GM19193 (cell line): ENCODE results near the gene MYOF.

Source experiments
- POLR2A ChIP-seq: IDR thresholded peaks from 4 replicates; pipeline ENCODE4 v1.6.1; 2011; ENCODE audit not compliant: insufficient read depth, insufficient read length; ENCODE audit errors: extremely low read depth

MYOF gene

GRCh38 chr10:93393211-93393610 is 88.9 kb downstream of the MYOF start:
- TF ChIP-seq POLR2A = no peak

DNA sequence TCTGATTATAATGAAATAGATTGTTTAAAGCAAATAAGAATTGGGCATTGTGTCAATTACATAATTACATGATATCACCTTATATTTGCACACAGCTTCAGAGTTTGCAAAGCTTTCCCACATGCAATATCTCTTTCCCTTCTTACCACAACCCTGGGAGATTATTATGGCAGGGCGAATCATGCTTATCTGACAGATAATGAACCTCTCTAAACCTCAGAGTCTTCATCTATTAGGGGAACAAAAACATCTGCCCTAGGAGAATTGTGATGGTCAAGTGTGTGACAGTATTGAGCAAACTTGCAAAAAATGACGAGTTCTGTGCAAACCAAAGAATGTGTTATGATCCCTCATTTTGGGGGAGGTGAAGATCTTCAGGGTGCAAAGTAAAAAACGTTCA is 90.0 kb downstream of the MYOF start:
- TF ChIP-seq POLR2A = no peak

DNA sequence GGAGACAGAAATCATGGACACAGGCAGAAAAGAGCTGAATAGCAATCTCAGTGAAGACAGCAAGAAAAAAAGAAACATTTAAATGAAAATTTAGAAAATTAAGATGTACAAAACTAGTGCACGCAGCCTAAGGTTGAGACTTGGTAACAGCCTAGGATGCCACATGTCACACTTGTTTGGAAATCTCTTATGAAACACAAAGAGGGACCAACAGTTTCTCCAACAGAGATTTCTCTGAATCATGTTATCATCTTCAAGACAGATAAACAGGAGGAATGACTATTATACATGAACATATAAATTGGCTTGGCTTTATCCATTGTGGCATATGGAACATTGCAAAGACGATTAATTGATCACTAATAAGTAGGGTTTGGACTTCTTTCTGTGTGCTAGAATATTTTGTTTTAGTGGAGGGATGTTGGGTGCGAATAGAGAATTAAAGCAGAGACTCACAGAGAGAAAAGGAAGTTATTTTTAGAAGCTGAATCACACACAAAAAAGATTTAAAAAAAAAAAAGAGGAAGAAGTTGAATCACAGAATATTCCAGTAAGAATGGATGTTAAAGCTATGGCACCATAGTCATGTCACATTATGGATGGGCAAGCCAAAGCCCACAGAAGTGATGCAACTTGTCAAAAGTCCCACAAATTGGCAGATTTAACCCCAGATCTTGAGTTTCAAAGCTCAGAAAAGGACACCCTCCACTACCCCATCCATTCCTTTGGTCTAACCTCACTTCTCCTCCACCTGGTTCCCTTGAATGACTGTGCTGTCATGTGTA is 91.6 kb downstream of the MYOF start:
- TF ChIP-seq POLR2A = no peak

GRCh38 chr10:93386631-93387369 is 95.3 kb downstream of the MYOF start:
- TF ChIP-seq POLR2A = no peak

- no peak for TF ChIP-seq POLR2A
Observed at GRCh38 chr10:93385345-93385744, 96.8 kb downstream of the MYOF start.

GRCh38 chr10:93384006-93384405 is 98.1 kb downstream of the MYOF start:
- TF ChIP-seq POLR2A = no peak

- TF ChIP-seq POLR2A = no peak
Observed at GRCh38 chr10:93383562-93383981, 98.6 kb downstream of the MYOF start.

DNA sequence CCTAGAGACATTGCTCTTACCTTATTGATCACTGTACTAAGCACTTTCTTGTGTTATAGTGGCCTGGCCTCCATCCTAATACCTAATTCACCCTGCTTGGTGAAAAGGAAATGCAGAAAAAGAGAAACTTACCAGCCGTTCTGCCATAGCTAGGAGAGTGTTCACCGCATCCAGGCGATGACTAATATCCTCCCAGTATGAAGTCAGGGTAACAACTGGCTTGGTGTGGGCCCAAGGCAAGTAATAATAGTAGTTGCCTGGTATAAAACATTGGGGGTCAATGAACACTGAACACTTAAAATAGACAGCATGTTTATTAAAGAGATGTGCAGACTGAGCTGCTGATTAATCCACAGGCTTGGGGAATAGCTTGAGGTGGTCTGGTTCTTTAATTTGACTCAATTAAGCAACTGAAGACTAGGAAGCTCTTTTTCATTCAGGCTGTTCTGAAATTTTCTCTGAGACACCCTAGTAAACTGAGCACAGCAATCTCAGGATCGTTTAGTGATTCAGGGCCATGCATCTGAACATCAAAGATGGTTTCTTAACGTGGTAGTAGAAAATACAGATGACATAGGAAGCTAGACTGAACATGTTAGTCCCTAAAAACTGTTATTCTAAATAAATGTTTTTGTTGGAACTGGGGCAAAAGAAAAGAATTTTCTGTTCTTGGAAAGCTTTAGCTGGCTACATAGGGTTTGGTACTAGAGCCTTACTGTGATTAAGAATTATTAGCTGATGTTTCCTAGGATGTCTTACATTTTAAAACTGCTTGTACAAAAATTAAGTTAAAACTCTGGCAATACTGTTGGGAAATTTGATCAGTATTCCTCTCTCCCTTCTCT is 102.2 kb downstream of the MYOF start:
- TF ChIP-seq POLR2A = no peak

GRCh38 chr10:93378997-93379730 is 103.0 kb downstream of the MYOF start:
- no peak for TF ChIP-seq POLR2A

GRCh38 chr10:93378039-93378438 is 104.1 kb downstream of the MYOF start:
- TF ChIP-seq POLR2A = no peak

- TF ChIP-seq POLR2A = no peak
Observed at GRCh38 chr10:93376372-93377293, 105.5 kb downstream of the MYOF start.

DNA sequence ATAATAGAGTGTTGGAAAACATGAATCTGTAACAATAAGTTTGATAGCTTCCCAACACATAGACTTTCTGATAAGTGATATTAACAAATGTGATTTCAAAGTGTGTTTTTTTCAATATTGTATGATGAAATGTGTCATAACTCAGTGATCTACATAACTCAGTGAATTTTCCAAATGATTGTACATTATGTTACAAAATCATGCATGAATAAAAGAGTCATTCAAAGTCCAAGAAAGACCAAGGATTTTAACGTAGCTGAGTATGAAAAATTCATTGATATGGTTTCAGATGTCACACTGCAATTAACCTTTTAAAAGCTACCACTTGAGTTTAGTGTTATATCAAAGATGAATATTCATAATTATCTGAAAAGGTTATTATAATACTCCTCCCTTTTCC is 111.2 kb downstream of the MYOF start:
- TF ChIP-seq POLR2A = no peak

GRCh38 chr10:93369588-93370164 is 112.5 kb downstream of the MYOF start:
- no peak for TF ChIP-seq POLR2A
